Measurements from ENCODE around the gene RNF145.

GRCh38 chr5:159185773-159186172 lies 23.6 kb downstream of the RNF145 start:
- no peak for TF ChIP-seq POLR2A (IDR thresholded peaks at IDR 0.05)
- TF ChIP-seq CTCF (IDR thresholded peaks at IDR 0.05 in 8 of 11, conservative IDR thresholded peaks at IDR 0.05 in 3 of 11), result no peak
- no peak for TF ChIP-seq POLR2AphosphoS5 (IDR thresholded peaks at IDR 0.05)

Data from spleen (tissue), 7 donors.